ENCODE measurements around the gene ZFP36. TPM values are rescaled to one million over a fixed set of nuclear protein-coding genes. Genes with fewer than 3 reads are reported as not detected.
A peak's percentile ranks its signal among the peaks of the same experiment; 100 is the strongest.
"Not testable (repeated sequence)": the region's sequence is repeated elsewhere in the genome, so short reads cannot be mapped to it uniquely, and the experiment has no call there.

Gene ZFP36
- total RNA-seq, 3 donors from 2014 or later: 91.7 to 299 (median 143) TPM

DNA sequence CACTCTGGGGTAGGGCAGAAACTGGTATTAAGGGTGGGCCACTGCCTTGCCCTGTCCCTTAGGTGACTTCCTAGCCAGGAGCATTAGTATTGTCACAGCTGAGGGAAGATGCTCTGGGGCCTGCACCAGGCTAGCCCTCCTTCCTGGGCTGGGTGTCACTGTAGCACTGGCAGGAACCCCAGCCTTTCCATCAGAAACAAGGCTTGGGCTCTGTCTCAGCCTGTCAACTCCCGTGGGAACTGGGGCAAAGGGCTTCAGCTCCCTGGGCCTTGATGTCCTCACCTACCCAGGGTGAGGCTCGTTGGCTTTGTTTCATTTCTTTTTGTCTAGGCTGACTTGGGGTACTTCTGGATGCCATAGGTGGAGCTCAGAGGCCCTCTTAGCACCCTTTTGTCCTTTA is 33.7 kb upstream of the ZFP36 start:
- H3K27me3 ChIP-seq: no peaks in the 10 kb centered on the region
- peak overlapping the region in 1 of 3 donors; percentile 31 for H3K4me3 ChIP-seq
- peak overlapping the region; percentile 93 to 99 for H3K27ac ChIP-seq
- H3K9me3 ChIP-seq: no peaks in the 10 kb centered on the region
- intact Hi-C loops (cut with DNase I; ENCODE audit: low total_unique reads): no loop called here
- H3K36me3 ChIP-seq: peaks cover 22% of the 10 kb centered on the region
- no peak for DNase-seq (ENCODE audit: low spot score in 2 of 2)
- H3K4me1 ChIP-seq: peaks cover 8 to 20% of the 10 kb centered on the region in 2 donors
- TF ChIP-seq POLR2A (IDR thresholded peaks at IDR 0.05): no peak
- TF ChIP-seq, protein P1, sequence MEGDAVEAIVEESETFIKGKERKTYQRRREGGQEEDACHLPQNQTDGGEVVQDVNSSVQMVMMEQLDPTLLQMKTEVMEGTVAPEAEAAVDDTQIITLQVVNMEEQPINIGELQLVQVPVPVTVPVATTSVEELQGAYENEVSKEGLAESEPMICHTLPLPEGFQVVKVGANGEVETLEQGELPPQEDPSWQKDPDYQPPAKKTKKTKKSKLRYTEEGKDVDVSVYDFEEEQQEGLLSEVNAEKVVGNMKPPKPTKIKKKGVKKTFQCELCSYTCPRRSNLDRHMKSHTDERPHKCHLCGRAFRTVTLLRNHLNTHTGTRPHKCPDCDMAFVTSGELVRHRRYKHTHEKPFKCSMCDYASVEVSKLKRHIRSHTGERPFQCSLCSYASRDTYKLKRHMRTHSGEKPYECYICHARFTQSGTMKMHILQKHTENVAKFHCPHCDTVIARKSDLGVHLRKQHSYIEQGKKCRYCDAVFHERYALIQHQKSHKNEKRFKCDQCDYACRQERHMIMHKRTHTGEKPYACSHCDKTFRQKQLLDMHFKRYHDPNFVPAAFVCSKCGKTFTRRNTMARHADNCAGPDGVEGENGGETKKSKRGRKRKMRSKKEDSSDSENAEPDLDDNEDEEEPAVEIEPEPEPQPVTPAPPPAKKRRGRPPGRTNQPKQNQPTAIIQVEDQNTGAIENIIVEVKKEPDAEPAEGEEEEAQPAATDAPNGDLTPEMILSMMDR (IDR thresholded peaks at IDR 0.05): no peak
- TF ChIP-seq POLR2AphosphoS5 (IDR thresholded peaks at IDR 0.05): no peak

DNA sequence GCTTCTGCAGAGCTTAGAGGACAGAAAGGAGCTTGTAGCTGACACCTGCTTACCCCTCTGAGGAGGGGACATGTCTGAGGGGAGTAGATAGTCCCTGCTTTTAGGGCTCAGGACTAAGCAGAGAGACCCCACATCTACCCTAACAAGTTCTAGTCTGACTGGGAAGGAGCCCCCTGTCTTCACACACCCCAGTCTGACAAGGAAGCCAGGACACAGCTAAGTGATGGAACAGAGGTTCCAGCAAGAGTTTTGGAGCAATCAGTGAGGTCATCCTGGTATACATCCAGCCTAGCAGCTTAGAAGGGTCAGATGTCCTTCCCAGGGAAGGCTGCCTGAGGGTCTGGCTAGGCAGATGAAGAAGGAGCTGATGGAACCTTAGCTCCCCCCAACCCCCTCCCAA is 30.7 kb upstream of the ZFP36 start:
- Histone ChIP-seq H3K4me3 (no peak overlapping the region), H3K27me3 (no peaks in the 10 kb centered on the region), H3K4me1 (peaks cover 8 to 20% of the 10 kb centered on the region in 2 donors), H3K36me3 (peaks cover 41% of the 10 kb centered on the region), H3K9me3 (no peaks in the 10 kb centered on the region), H3K27ac (no peak overlapping the region)
- TF ChIP-seq, protein P1 (IDR thresholded peaks at IDR 0.05): no peak
- TF ChIP-seq POLR2A (IDR thresholded peaks at IDR 0.05): no peak
- TF ChIP-seq POLR2AphosphoS5 (IDR thresholded peaks at IDR 0.05): no peak
- no peak for DNase-seq (ENCODE audit: low spot score in 2 of 2)
- intact Hi-C loops (cut with DNase I; ENCODE audit: low total_unique reads): no loop called here

DNA sequence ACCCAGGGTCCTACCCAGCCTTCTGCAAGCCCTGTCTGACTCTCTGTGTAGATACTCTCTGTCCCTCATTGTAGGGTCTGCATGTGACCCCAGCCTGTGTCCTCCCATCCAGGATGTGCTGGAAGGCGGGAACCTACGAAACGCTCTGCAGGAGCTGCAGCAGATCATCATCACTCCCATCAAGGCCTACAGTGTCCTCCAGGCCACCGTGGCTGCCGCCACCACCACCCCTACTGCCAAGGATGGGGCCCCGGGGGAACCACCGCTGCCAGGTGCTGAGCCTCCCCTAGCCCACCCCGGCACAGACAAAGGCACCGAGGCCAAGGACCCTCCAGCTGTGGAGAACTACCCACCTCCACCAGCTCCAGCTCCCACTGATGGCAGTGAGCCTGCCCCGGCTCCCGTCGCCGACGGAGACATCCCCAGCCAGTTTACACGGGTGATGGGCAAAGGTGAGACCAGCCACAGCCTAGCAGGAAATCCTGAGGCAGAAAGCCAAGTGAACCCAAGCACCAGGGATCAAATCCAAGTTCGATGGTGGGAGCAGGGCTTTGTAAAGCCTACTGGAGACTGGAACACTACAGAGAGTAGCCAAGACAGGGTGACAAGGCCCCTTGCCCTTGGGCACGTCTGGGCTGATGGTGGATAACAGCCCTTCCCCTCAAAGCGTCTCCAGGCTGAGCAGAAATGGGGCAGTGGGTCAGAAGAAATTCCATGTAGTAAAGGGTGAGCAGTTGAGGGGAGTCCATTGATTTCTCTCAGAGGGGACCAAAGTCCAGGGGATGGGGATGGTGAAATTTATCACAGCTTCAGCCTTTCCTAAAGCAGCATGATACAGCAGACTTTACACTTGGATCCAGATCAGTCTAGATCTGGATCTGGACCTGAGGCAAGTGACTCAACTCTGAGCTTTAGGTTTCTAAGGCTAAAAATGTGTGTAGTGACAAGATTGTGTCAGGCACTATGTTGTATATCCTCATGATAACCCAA is 29.0 kb upstream of the ZFP36 start:
- Histone ChIP-seq H3K27me3 (no peaks in the 10 kb centered on the region), H3K27ac (peak overlapping the region in 1 of 2 donors; percentile 32), H3K4me1 (peaks cover 6 to 14% of the 10 kb centered on the region in 2 donors), H3K36me3 (peaks cover 44% of the 10 kb centered on the region), H3K4me3 (no peak overlapping the region), H3K9me3 (no peaks in the 10 kb centered on the region)
- DNase-seq (ENCODE audit: low spot score in 2 of 2): no peak
- intact Hi-C loops (cut with DNase I; ENCODE audit: low total_unique reads): no loop called here
- TF ChIP-seq POLR2AphosphoS5 (IDR thresholded peaks at IDR 0.05): no peak
- TF ChIP-seq, protein P1 (IDR thresholded peaks at IDR 0.05): no peak
- TF ChIP-seq POLR2A (IDR thresholded peaks at IDR 0.05): no peak

DNA sequence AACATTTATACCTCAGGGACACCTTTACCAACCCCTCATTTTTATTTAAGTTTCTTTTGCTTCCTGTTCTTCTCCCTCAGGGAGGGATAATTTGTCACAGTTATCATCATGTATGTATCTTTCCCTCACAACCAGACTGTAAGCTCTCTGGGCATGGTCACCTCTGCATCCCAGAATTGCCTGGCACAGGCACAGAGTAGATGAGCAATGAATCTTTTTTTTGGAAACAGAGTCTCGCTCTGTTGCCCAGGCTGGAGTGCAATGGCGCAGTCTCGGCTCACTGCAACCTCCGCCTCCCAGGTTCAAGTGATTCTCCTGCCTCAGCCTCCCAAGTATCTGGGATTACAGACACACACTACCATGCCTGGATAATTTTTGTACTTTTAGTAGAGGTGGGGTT is 27.3 kb upstream of the ZFP36 start:
- H3K27me3 ChIP-seq; H3K9me3 ChIP-seq; H3K4me3 ChIP-seq; DNase-seq (ENCODE audit: low spot score in 2 of 2); intact Hi-C loops (cut with DNase I; ENCODE audit: low total_unique reads); H3K4me1 ChIP-seq: not testable (repeated sequence)
- Histone ChIP-seq H3K36me3 (peaks cover 44% of the 10 kb centered on the region), H3K27ac (peak overlapping the region in 1 of 2 donors; percentile 19)

DNA sequence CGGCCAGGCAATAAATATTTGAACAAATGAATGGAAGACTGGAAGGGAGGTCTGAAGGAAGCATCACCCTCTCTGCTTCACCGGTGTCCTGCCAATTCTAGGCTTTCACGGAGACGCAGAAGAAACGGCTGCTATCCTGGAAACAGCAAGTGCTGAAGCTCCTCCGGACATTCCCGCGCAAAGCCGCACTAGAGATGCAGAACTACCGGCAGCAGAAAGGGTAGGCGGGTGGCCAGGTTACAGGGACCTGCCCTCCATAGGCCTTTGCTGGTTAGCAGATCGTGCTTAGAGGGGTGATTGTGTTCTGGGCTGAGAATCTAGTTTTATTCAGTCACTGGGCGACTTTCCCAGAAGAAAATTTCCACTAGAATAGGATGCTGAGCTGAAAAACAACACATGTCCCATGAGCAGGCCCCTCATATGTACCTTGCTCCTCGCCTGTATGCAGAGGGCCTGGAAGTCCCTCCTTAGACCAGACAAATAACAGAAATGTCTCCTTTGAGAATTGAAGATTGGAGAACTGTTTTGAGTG is 26.7 kb upstream of the ZFP36 start:
- no peaks in the 10 kb centered on the region for H3K4me1 ChIP-seq
- H3K27ac ChIP-seq: peak overlapping the region; percentile 13 to 64
- no peaks in the 10 kb centered on the region for H3K9me3 ChIP-seq
- TF ChIP-seq POLR2AphosphoS5 (IDR thresholded peaks at IDR 0.05) (no peak), POLR2A (IDR thresholded peaks at IDR 0.05) (no peak)
- TF ChIP-seq, protein P1 (IDR thresholded peaks at IDR 0.05): no peak
- no peak for DNase-seq (ENCODE audit: low spot score in 2 of 2)
- H3K36me3 ChIP-seq: peaks cover 44% of the 10 kb centered on the region
- no peaks in the 10 kb centered on the region for H3K27me3 ChIP-seq
- intact Hi-C loops (cut with DNase I; ENCODE audit: low total_unique reads): no loop called here
- no peak overlapping the region for H3K4me3 ChIP-seq
